HL-60/S4 (cell line): ENCODE results near the gene PRKAG1.

Experiments
- in situ Hi-C: fragments of 300-500 bp; cut with MboI; formaldehyde crosslinking; loops from 2 replicates; pipeline ENCODE4 v1.14.3; 2022; ENCODE audit warnings: low sequenced_read_pairs

The PRKAG1 gene

GRCh38 chr12:48969833-48970701, 48.5 kb downstream of the PRKAG1 start:
- in situ Hi-C loops = no loop called here

GRCh38 chr12:48969160-48969771, 49.3 kb downstream of the PRKAG1 start:
- in situ Hi-C loops = no loop called here

- in situ Hi-C loops = no loop called here
These were observed 50.1 kb downstream of the PRKAG1 start for GRCh38 chr12:48968467-48968866.

- in situ Hi-C loops = no loop called here
These were observed 50.6 kb downstream of the PRKAG1 start for GRCh38 chr12:48967991-48968390.

- in situ Hi-C loops = no loop called here
These were observed 52.2 kb downstream of the PRKAG1 start for GRCh38 chr12:48966177-48966895.

- in situ Hi-C loops = no loop called here
These were observed 53.2 kb downstream of the PRKAG1 start for GRCh38 chr12:48965298-48965838.

GRCh38 chr12:48961801-48962200, 56.8 kb downstream of the PRKAG1 start:
- in situ Hi-C loops = no loop called here

- in situ Hi-C loops = no loop called here
These were observed 57.2 kb downstream of the PRKAG1 start for GRCh38 chr12:48961331-48961730.

- in situ Hi-C loops = no loop called here
These were observed 57.7 kb downstream of the PRKAG1 start for GRCh38 chr12:48960834-48961233.

GRCh38 chr12:48958049-48958388, 60.6 kb downstream of the PRKAG1 start:
- in situ Hi-C loops = no loop called here

GRCh38 chr12:48957141-48958048, 61.2 kb downstream of the PRKAG1 start, which contains the start of gene ARF3:
TSS of gene ARF3 (minus strand) at chr12:48957487. CDS start at chr12:48941095, 16,392 bp downstream.
- in situ Hi-C loops = no loop called here

GRCh38 chr12:48956279-48957140, 62.1 kb downstream of the PRKAG1 start:
- in situ Hi-C loops = no loop called here

GRCh38 chr12:48954841-48955501, 63.6 kb downstream of the PRKAG1 start:
- in situ Hi-C loops = no loop called here

- in situ Hi-C loops = no loop called here
These were observed 64.5 kb downstream of the PRKAG1 start for GRCh38 chr12:48954061-48954460.

- in situ Hi-C loops = no loop called here
These were observed 65.9 kb downstream of the PRKAG1 start for GRCh38 chr12:48952691-48953090.
